GM12878 (cell line): ENCODE measurements around the gene CA10.

Source experiments
- CHD4 ChIP-seq: fragments of 200-600 bp; sonication (generic); IDR thresholded peaks from 2 replicates; pipeline ENCODE4 v1.6.1; 2016; ENCODE audit warnings: mild to moderate bottlenecking
- CTCF ChIP-seq, 3 experiments: IDR thresholded peaks in 2 of 3; conservative IDR thresholded peaks in 1 of 3; 2 replicates each; pipeline ENCODE4 v1.5.1; 2011; ENCODE audit warnings: low read depth in 3 of 3, low read length in 3 of 3, mild to moderate bottlenecking in 3 of 3, control low read depth in 2 of 3, moderate library complexity in 2 of 3, inconsistent platforms in 1 of 3, mixed read lengths in 1 of 3; ENCODE audit not compliant: control insufficient read depth in 2 of 3, insufficient read depth in 1 of 3; ENCODE audit errors: extremely low read depth in 1 of 3
- EZH2 ChIP-seq: IDR thresholded peaks from 2 replicates; pipeline ENCODE4 v1.6.1; 2012; ENCODE audit warnings: low read depth, mild to moderate bottlenecking, control low read depth, inconsistent platforms, low read length, borderline replicate concordance; ENCODE audit not compliant: control insufficient read depth
- POLR2A ChIP-seq: IDR thresholded peaks from 2 replicates; pipeline ENCODE4 v1.6.1; 2011; ENCODE audit warnings: low read depth, mild to moderate bottlenecking, low read length
- RFX5 ChIP-seq: IDR thresholded peaks from 2 replicates; pipeline ENCODE4 v1.6.1; 2011; ENCODE audit warnings: low read depth, low read length, improper control_type of control experiment

- TF ChIP-seq POLR2A (no peak), CHD4 (no peak), RFX5 (no peak), EZH2 (no peak), CTCF (IDR thresholded peaks at IDR 0.05 in 2 of 3, conservative IDR thresholded peaks at IDR 0.05 in 1 of 3; ENCODE audit: control insufficient read depth in 2 of 3, extremely low read depth in 1 of 3, insufficient read depth in 1 of 3, low read depth in 3 of 3, low read length in 3 of 3) (no peak)
Observed at GRCh38 chr17:51955245-51955644, 203.3 kb downstream of the CA10 start.
